K562 (cell line): Measurements from ENCODE around the gene SORCS2. TPM values are rescaled to one million over a fixed set of nuclear protein-coding genes. Genes with fewer than 3 reads are reported as not detected.

Experiments used
- ATAC-seq: fragments of 200-7000 bp; cut with Tn5 transposase; 3 replicates; pipeline ENCODE4 v1.9.1; 2020; ENCODE audit warnings: moderate library complexity
- BruUV-seq: library from RNA; stranded (reverse); fragments of 400-500 nt; replicated peaks from 2 replicates; lab custom pipeline; 2021; lab: Mats Ljungman, UMichigan
- CTCF ChIA-PET: fragments of 300-600 bp; formaldehyde crosslinking; extraction: SDS; loops from one replicate; lab custom pipeline; 2021; ENCODE audit warnings: low intra/inter-chr PET ratio; lab: Yijun Ruan, JAX
- POLR2A ChIA-PET: fragments of 300-600, 350-650 bp; sonication (Branson Sonifier 250); formaldehyde crosslinking; extraction: SDS; loops from one replicate; lab custom pipeline; 2021; ENCODE audit warnings: antibody characterized with exemption, inconsistent platforms; lab: Yijun Ruan, JAX
- DNase-seq, 4 experiments: peaks; one replicate each; pipeline versions ENCODE4 v3.0.0 to v3.0.0-alpha.2; 2011 to 2018; ENCODE audit warnings: low spot score in 3 of 4, mixed read lengths in 3 of 4; ENCODE audit errors: extremely low read depth in 1 of 4
- FAIRE-seq: peaks from 2 replicates; lab custom pipeline; 2011; peaks lifted over from hg19 to GRCh38; lab: Jason Lieb, UNC
- H2AFZ ChIP-seq: 2 replicates; pipeline ENCODE4 v1.6.0; 2011; ENCODE audit warnings: low read depth, low read length, control low read depth, inconsistent platforms
- H3K27ac ChIP-seq: fragments of 200-600 bp; 3 replicates; pipeline ENCODE4 v1.8.0; 2011; ENCODE audit warnings: low read depth, mild to moderate bottlenecking, control low read depth, inconsistent platforms, low read length, moderate library complexity, mixed read lengths; ENCODE audit errors: extremely low read depth
- H3K27me3 ChIP-seq, 2 experiments: fragments of 300-600 bp in 1 of 2; 2 replicates in 1 of 2; 3 replicates in 1 of 2; pipeline versions ENCODE4 v1.6.0 to v1.8.0; 2011; ENCODE audit warnings: inconsistent platforms in 2 of 2, low read length in 2 of 2, mild to moderate bottlenecking in 1 of 2, mixed read lengths in 1 of 2, moderate library complexity in 1 of 2; ENCODE audit not compliant: control insufficient read depth in 2 of 2, insufficient read depth in 2 of 2
- H3K36me3 ChIP-seq: fragments of 300-600 bp; 3 replicates; pipeline ENCODE4 v1.8.0; 2011; ENCODE audit warnings: mild to moderate bottlenecking, low read length, inconsistent platforms; ENCODE audit not compliant: control insufficient read depth, insufficient read depth
- H3K4me1 ChIP-seq, 2 experiments: fragments of 200-600 bp in 1 of 2; replicated peaks in 1 of 2; 2 replicates in 1 of 2; 3 replicates in 1 of 2; pipeline versions ENCODE4 v1.5.1 to v1.8.0; 2011; ENCODE audit warnings: inconsistent platforms in 2 of 2, low read length in 2 of 2, mild to moderate bottlenecking in 1 of 2, mixed read lengths in 1 of 2, moderate library complexity in 1 of 2; ENCODE audit not compliant: control insufficient read depth in 2 of 2, insufficient read depth in 2 of 2
- H3K4me2 ChIP-seq: 2 replicates; pipeline ENCODE4 v1.6.1; 2011; ENCODE audit warnings: low read length, control low read depth, inconsistent platforms, mixed read lengths; ENCODE audit not compliant: insufficient read depth
- H3K4me3 ChIP-seq: fragments of 200-600 bp; sonication (generic), shearing (Covaris generic); 2 replicates; pipeline ENCODE4 v1.5.1; 2016; ENCODE audit warnings: control low read depth, inconsistent platforms
- H3K79me2 ChIP-seq: fragments of 200-600 bp; 3 replicates; pipeline ENCODE4 v1.8.0; 2011; ENCODE audit warnings: low read length, inconsistent platforms; ENCODE audit not compliant: control insufficient read depth, insufficient read depth
- H3K9ac ChIP-seq, 2 experiments: 2 replicates each; pipeline versions ENCODE4 v1.6.0 to v1.6.1; 2011; ENCODE audit warnings: low read depth in 2 of 2, low read length in 2 of 2, control low read depth in 1 of 2, inconsistent platforms in 1 of 2, mild to moderate bottlenecking in 1 of 2, mixed read lengths in 1 of 2; ENCODE audit not compliant: insufficient read depth in 1 of 2
- H3K9me1 ChIP-seq: one replicate; pipeline ENCODE4 v1.6.0; 2011; ENCODE audit warnings: inconsistent platforms, mild to moderate bottlenecking, low read length, moderate library complexity; ENCODE audit not compliant: control insufficient read depth, insufficient read depth
- H3K9me3 ChIP-seq: replicated peaks from 2 replicates; pipeline ENCODE4 v1.5.1; 2011; ENCODE audit warnings: low read depth, low read length, inconsistent platforms; ENCODE audit not compliant: control insufficient read depth, insufficient read depth
- H4K20me1 ChIP-seq: replicated peaks from 2 replicates; pipeline ENCODE4 v1.6.1; 2011; ENCODE audit warnings: low read length, inconsistent platforms, mixed read lengths; ENCODE audit not compliant: control insufficient read depth, insufficient read depth
- DACH1 ChIP-seq: fragments of 450-650 bp; IDR thresholded peaks from 2 replicates; pipeline ENCODE4 v1.6.1; 2018; ENCODE audit not compliant: partially characterized antibody
- DNMT1 ChIP-seq: fragments of 450-650 bp; IDR thresholded peaks from 2 replicates; pipeline ENCODE4 v1.6.1; 2016; ENCODE audit warnings: antibody characterized with exemption, mild to moderate bottlenecking
- POLR2AphosphoS5 ChIP-seq: IDR thresholded peaks from 2 replicates; pipeline ENCODE4 v1.6.1; 2011; ENCODE audit warnings: mild to moderate bottlenecking, low read depth, low read length, moderate library complexity; ENCODE audit not compliant: control insufficient read depth, insufficient read depth
- PRDM10 ChIP-seq: fragments of 450-650 bp; IDR thresholded peaks from 2 replicates; pipeline ENCODE4 v1.6.1; 2018; ENCODE audit not compliant: partially characterized antibody
- SMARCB1 ChIP-seq: IDR thresholded peaks from 2 replicates; pipeline ENCODE4 v1.6.1; 2011; ENCODE audit warnings: improper control_type of control experiment, low read depth; ENCODE audit not compliant: insufficient read length
- STAG1 ChIP-seq: sonication (generic); formaldehyde crosslinking; IDR thresholded peaks from 2 replicates; pipeline ENCODE4 v1.5.0; 2020; ENCODE audit warnings: missing genetic modification reagents, borderline replicate concordance
- TRIM28 ChIP-seq: fragments of 450-650 bp; IDR thresholded peaks from 2 replicates; pipeline ENCODE4 v1.6.1; 2017
- ZNF224 ChIP-seq: sonication (generic); formaldehyde crosslinking; IDR thresholded peaks from 2 replicates; pipeline ENCODE4 v1.8.0; 2022; ENCODE audit warnings: mild to moderate bottlenecking, missing genetic modification reagents
- ZNF436 ChIP-seq: fragments of 250-450, 450-650 bp; sonication (Bioruptor Pico); formaldehyde crosslinking; IDR thresholded peaks from 2 replicates; pipeline ENCODE4 v1.7.0; 2020; ENCODE audit warnings: mild to moderate bottlenecking
- ZNF586 ChIP-seq: fragments of 450-650 bp; formaldehyde crosslinking; conservative IDR thresholded peaks from 2 replicates; pipeline ENCODE4 v1.4.0; 2020; ENCODE audit warnings: mild to moderate bottlenecking, moderate library complexity
- ZNF699 ChIP-seq: fragments of 250-450 bp; sonication (Bioruptor Pico); IDR thresholded peaks from 2 replicates; pipeline ENCODE4 v1.8.0; 2021; ENCODE audit warnings: mild to moderate bottlenecking, moderate library complexity; ENCODE audit not compliant: insufficient replicate concordance
- WGBS: fragments of 100-300 bp; shearing (Covaris generic); methylation state at CpG from one replicate; pipeline ENCODE4 v1.1.6; 2016; ENCODE audit warnings: low coverage, mixed read lengths; ENCODE audit not compliant: insufficient coverage; ENCODE audit errors: missing lambda C conversion rate; 5-methylcytosine and 5-hydroxymethylcytosine counted together
- in situ Hi-C: fragments of 300-500 bp; cut with MboI; formaldehyde crosslinking; loops from 4 replicates; pipeline ENCODE4 v1.15.0; 2018; ENCODE audit warnings: inconsistent platforms, mixed read lengths
- intact Hi-C: fragments of 100-400 bp; cut with micrococcal nuclease; formaldehyde crosslinking; loops from 2 replicates; pipeline ENCODE4 v1.14.2; 2022
- polyA plus RNA-seq, 8 experiments: library from polyadenylated mRNA; depleted of rRNA in 4 of 8; stranded (reverse) in 5 of 8; unstranded in 3 of 8; fragments of >200 nt; fragmentation: Nextera tagmentation in 2 of 8; fragmentation: Illumina TruSeq in 1 of 8; extraction: Ambion mirVana in 2 of 8; extraction: Trizol in 1 of 8; gene quantifications; 2 replicates each; pipeline versions ENCODE4 v1.2.1 to v1.2.3, GENCODE V29; 2011 to 2014; ENCODE audit warnings: inconsistent platforms in 1 of 8, missing spikeins in 1 of 8
- total RNA-seq, 7 experiments: library from RNA; depleted of rRNA in 6 of 7; stranded (reverse); fragments of >200 nt in 6 of 7; fragmentation: Illumina TruSeq in 2 of 7; extraction: Trizol in 2 of 7; gene quantifications; 2 replicates each; pipeline versions ENCODE4 v1.2.1 to v1.2.3, GENCODE V29; 2011 to 2021; ENCODE audit warnings: low replicate concordance in 1 of 7
- TF ChIP-seq, protein P1 (sequence below), 2 experiments: fragments of 450-650 bp in 1 of 2; sonication (generic) in 1 of 2; formaldehyde crosslinking in 1 of 2; IDR thresholded peaks in 1 of 2; conservative IDR thresholded peaks in 1 of 2; 2 replicates each; pipeline versions ENCODE4 v1.6.1 to v1.8.1; 2016 to 2023; ENCODE audit warnings: mild to moderate bottlenecking in 2 of 2, moderate library complexity in 2 of 2, inconsistent platforms in 1 of 2, missing genetic modification reagents in 1 of 2

SORCS2 gene
- total and polyA plus RNA-seq, 9 of the 15 experiments (the other 6 are each of a cell fraction or from before 2014, with no cell fraction given): not detected

GRCh38 chr4:7182616-7183015, 9.7 kb upstream of the SORCS2 start:
- no peak overlapping the region for H3K27ac ChIP-seq
- no peak for DNase-seq
- CTCF ChIA-PET: no interaction called here
- BruUV-seq: no TSS peak
- POLR2A ChIA-PET: no interaction called here
- TF ChIP-seq, protein P1, sequence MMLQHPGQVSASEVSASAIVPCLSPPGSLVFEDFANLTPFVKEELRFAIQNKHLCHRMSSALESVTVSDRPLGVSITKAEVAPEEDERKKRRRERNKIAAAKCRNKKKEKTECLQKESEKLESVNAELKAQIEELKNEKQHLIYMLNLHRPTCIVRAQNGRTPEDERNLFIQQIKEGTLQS (IDR thresholded peaks at IDR 0.05): no peak
- TF ChIP-seq, protein P1 (CRISPR knock-in tag; conservative IDR thresholded peaks at IDR 0.05): no peak
- no peak for FAIRE-seq
- no peaks in the 10 kb centered on the region for H3K9me1 ChIP-seq
- H3K4me3 ChIP-seq: no peak overlapping the region
- no peaks in the 10 kb centered on the region for H3K79me2 ChIP-seq
- H2AFZ ChIP-seq: no peak overlapping the region
- H3K4me1 ChIP-seq: no peaks in the 10 kb centered on the region
- intact Hi-C loops (no loop called here), in situ Hi-C loops (no loop called here)
- 4% methylated on average over 2 of the region's 3 CpGs for WGBS
- no peaks in the 10 kb centered on the region for H4K20me1 ChIP-seq
- H3K9ac ChIP-seq: no peak overlapping the region
- peaks cover 4 to 16% of the 10 kb centered on the region in 2 experiments; a peak in 3 of 5 replicates for H3K27me3 ChIP-seq
- no peaks in the 10 kb centered on the region; the same call in 1 of the 2 replicates for H3K9me3 ChIP-seq
- ATAC-seq: no peak
- no peaks in the 10 kb centered on the region for H3K36me3 ChIP-seq
- no peak overlapping the region for H3K4me2 ChIP-seq

DNA sequence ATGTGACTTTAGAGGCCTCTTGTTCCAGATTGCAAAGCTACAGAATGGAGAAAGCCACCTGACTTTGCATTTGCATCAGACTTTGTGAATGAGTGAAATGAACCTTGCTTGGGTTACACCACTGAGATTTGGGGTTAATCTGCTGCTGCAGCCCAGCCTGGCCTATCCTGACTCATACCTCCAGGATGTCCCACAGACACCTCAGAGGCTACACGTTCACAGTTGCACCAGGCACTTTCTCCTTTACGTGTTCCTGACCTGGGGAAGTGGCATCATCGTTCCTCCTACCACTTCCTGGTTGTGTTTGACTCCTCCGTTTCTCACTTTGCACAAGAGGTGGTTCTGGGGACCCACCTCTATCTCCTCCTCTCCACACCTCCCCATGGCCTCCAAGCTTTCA, 9.2 kb upstream of the SORCS2 start:
- intact Hi-C loops (no loop called here), in situ Hi-C loops (no loop called here)
- no peak overlapping the region for H3K4me3 ChIP-seq
- DNase-seq (no peak), FAIRE-seq (no peak), ATAC-seq (no peak)
- ChIA-PET POLR2A (no interaction called here), CTCF (no interaction called here)
- H3K27me3 ChIP-seq: peaks cover 7 to 21% of the 10 kb centered on the region in 2 experiments; a peak in 3 of 5 replicates
- H4K20me1 ChIP-seq: no peaks in the 10 kb centered on the region
- H3K4me1 ChIP-seq: no peaks in the 10 kb centered on the region
- H3K79me2 ChIP-seq: no peaks in the 10 kb centered on the region
- H3K36me3 ChIP-seq: no peaks in the 10 kb centered on the region
- 0% methylated on average over 4 of the region's 4 CpGs for WGBS
- BruUV-seq: no TSS peak
- H3K27ac ChIP-seq: no peak overlapping the region
- H3K4me2 ChIP-seq: no peak overlapping the region
- H3K9ac ChIP-seq: no peak overlapping the region
- H3K9me3 ChIP-seq: no peaks in the 10 kb centered on the region; the same call in 1 of the 2 replicates
- H3K9me1 ChIP-seq: no peaks in the 10 kb centered on the region
- H2AFZ ChIP-seq: no peak overlapping the region
- TF ChIP-seq SMARCB1 (no peak), PRDM10 (no peak), DNMT1 (no peak), ZNF436 (CRISPR knock-in tag) (no peak), DACH1 (no peak), ZNF586 (CRISPR knock-in tag) (no peak), ZNF699 (CRISPR knock-in tag) (no peak), STAG1 (CRISPR knock-in tag) (no peak), TRIM28 (no peak), POLR2AphosphoS5 (no peak), ZNF224 (CRISPR knock-in tag) (no peak)
